Activated CD4-positive, alpha-beta T cell treated with anti-CD3 and anti-CD28 coated beads, Interleukin-2, amount 10 ng/mL, durations not matched to agents 24 days and 14 days (primary cell): ENCODE data around the gene FAHD2A. TPM values are rescaled to one million over a fixed set of nuclear protein-coding genes. Genes with fewer than 3 reads are reported as not detected.

Experiments used
- DNase-seq: peaks from one replicate; pipeline ENCODE4 v3.0.0; 2022
- H3K27ac Mint-ChIP-seq: one replicate; pipeline ENCODE4 v1.8.0; 2022; ENCODE audit warnings: mild to moderate bottlenecking, mixed read lengths
- H3K27me3 Mint-ChIP-seq: one replicate; pipeline ENCODE4 v1.8.0; 2022; ENCODE audit warnings: mixed read lengths
- H3K36me3 Mint-ChIP-seq: one replicate; pipeline ENCODE4 v1.8.0; 2022; ENCODE audit warnings: low read depth, mild to moderate bottlenecking, mixed read lengths
- H3K4me1 Mint-ChIP-seq: one replicate; pipeline ENCODE4 v1.8.0; 2021; ENCODE audit warnings: mixed read lengths
- H3K4me3 Mint-ChIP-seq: one replicate; pipeline ENCODE4 v1.8.0; 2022; ENCODE audit warnings: mild to moderate bottlenecking, moderate library complexity, mixed read lengths
- H3K9me3 Mint-ChIP-seq: one replicate; pipeline ENCODE4 v1.8.0; 2021; ENCODE audit warnings: mixed read lengths
- intact Hi-C: fragments of 100-400 bp; cut with micrococcal nuclease; formaldehyde crosslinking; loops from one replicate; pipeline ENCODE4 v1.15.1; 2023
- total RNA-seq: library from RNA; stranded (reverse); gene quantifications from 2 replicates; pipeline ENCODE4 v1.2.3, GENCODE V29; 2022

The FAHD2A gene
- total RNA-seq, 1 donor from 2014 or later = 35.8 TPM

GRCh38 chr2:95381212-95382191, 21.0 kb upstream of the FAHD2A start:
- no peaks in the 10 kb centered on the region for H3K27me3 Mint-ChIP-seq
- intact Hi-C loops = no loop called here
- H3K27ac Mint-ChIP-seq = no peak overlapping the region
- no peaks in the 10 kb centered on the region for H3K36me3 Mint-ChIP-seq
- no peaks in the 10 kb centered on the region for H3K4me1 Mint-ChIP-seq
- no peak for DNase-seq
- H3K4me3 Mint-ChIP-seq = no peak overlapping the region
- H3K9me3 Mint-ChIP-seq = no peaks in the 10 kb centered on the region

DNA sequence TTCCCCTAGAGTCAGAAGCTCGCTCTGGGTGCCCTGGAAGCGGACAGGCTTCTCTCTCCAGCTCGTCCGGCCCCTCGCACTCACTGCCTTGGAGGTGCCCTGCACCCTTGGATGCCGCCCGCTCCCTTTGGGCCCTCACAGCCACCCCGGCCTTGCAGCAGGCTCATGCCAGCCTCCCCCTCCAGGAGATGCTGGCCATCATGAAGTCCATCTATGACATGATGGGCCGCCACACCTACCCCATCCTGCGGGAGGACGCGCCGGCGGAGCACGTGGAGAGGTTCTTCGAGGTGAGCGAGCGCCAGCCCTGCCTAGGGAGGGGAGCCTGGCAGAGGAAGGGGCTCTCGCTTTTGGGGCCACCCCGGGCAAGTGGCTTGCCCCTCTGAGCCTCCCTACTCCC, 20.3 kb upstream of the FAHD2A start:
- intact Hi-C loops = no loop called here
- H3K36me3 Mint-ChIP-seq = no peaks in the 10 kb centered on the region
- H3K4me3 Mint-ChIP-seq = no peak overlapping the region

GRCh38 chr2:95382686-95383634, 19.5 kb upstream of the FAHD2A start:
- Mint-ChIP-seq H3K9me3 (no peaks in the 10 kb centered on the region), H3K4me1 (no peaks in the 10 kb centered on the region), H3K4me3 (no peak overlapping the region), H3K27me3 (no peaks in the 10 kb centered on the region), H3K27ac (no peak overlapping the region), H3K36me3 (no peaks in the 10 kb centered on the region)
- intact Hi-C loops = no loop called here
- DNase-seq = no peak

More for the DNA sequence above, 20.3 kb upstream of the FAHD2A start:
- H3K27me3 Mint-ChIP-seq = no peaks in the 10 kb centered on the region
- H3K27ac Mint-ChIP-seq = no peak overlapping the region
- H3K4me1 Mint-ChIP-seq = no peaks in the 10 kb centered on the region
- no peaks in the 10 kb centered on the region for H3K9me3 Mint-ChIP-seq
- no peak for DNase-seq

GRCh38 chr2:95383635-95384027, 18.9 kb upstream of the FAHD2A start:
- intact Hi-C loops = no loop called here
- H3K9me3 Mint-ChIP-seq = no peaks in the 10 kb centered on the region
- H3K36me3 Mint-ChIP-seq = no peaks in the 10 kb centered on the region
- no peak overlapping the region for H3K27ac Mint-ChIP-seq
- H3K4me1 Mint-ChIP-seq = no peaks in the 10 kb centered on the region
- H3K4me3 Mint-ChIP-seq = no peak overlapping the region
- no peaks in the 10 kb centered on the region for H3K27me3 Mint-ChIP-seq
- no peak for DNase-seq

GRCh38 chr2:95384854-95385569, 17.5 kb upstream of the FAHD2A start:
- Mint-ChIP-seq H3K4me1 (peaks cover 4% of the 10 kb centered on the region), H3K27ac (no peak overlapping the region), H3K36me3 (no peaks in the 10 kb centered on the region), H3K9me3 (no peaks in the 10 kb centered on the region), H3K27me3 (no peaks in the 10 kb centered on the region), H3K4me3 (no peak overlapping the region)
- DNase-seq = no peak
- intact Hi-C loops = no loop called here

DNA sequence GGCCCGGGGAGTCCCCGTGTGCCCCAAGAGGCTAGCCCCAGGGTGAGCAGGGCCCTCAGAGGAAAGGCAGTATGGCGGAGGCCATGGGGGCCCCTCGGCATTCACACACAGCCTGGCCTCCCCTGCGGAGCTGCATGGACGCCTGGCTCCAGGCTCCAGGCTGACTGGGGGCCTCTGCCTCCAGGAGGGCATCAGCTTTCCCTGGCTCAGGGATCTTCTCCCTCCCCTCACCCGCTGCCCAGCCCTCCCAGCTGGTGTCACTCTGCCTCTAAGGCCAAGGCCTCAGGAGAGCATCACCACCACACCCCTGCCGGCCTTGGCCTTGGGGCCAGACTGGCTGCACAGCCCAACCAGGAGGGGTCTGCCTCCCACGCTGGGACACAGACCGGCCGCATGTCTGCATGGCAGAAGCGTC, 16.9 kb upstream of the FAHD2A start:
- H3K9me3 Mint-ChIP-seq = no peaks in the 10 kb centered on the region
- H3K4me1 Mint-ChIP-seq = peaks cover 4% of the 10 kb centered on the region
- intact Hi-C loops = no loop called here
- H3K36me3 Mint-ChIP-seq = no peaks in the 10 kb centered on the region
- no peak overlapping the region for H3K27ac Mint-ChIP-seq
- no peak overlapping the region for H3K4me3 Mint-ChIP-seq
- no peaks in the 10 kb centered on the region for H3K27me3 Mint-ChIP-seq
- no peak for DNase-seq

DNA sequence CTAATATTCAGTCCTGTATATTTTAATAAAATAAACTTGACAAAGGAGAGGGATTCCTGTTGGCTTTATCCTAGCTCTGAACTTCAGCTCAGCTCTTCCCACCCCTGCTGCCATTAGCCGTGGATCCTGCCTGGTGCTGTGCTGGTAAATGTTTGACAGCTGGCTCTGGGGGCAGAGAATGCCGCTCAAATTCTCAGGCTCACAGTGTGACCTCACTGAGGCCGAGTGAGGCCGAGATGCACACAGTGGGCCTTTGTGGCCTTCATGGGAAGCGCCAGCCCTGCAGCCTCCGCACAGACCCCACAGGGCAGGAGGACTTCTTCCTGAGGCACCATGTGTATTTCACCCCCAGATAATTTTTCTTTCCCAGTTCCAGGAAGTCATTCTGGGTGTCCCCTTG, 16.5 kb upstream of the FAHD2A start:
- no peaks in the 10 kb centered on the region for H3K27me3 Mint-ChIP-seq
- peaks cover 4% of the 10 kb centered on the region for H3K4me1 Mint-ChIP-seq
- no peaks in the 10 kb centered on the region for H3K9me3 Mint-ChIP-seq
- no peaks in the 10 kb centered on the region for H3K36me3 Mint-ChIP-seq
- intact Hi-C loops = no loop called here
- DNase-seq = no peak
- H3K4me3 Mint-ChIP-seq = no peak overlapping the region
- H3K27ac Mint-ChIP-seq = no peak overlapping the region

DNA sequence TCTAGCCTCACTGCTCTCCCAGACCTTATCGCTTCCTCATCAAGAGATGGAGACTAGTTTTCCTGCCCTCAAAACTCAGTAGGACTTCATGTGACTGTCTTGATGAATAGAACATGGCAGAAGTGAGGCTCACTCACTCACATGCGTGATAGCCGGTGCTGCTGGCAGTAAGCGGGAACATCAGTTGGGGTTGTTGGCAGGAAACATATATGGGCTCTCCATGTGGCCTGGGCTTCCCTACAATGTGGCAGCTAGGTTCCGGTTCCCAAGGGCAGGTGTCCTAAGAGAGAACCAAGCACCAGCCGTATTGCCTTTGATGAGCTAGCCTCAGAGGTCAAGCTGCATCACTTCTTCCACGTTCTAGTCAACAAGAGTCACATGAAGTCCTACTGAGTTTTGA, 15.2 kb upstream of the FAHD2A start:
- no peaks in the 10 kb centered on the region for H3K9me3 Mint-ChIP-seq
- no peak overlapping the region for H3K27ac Mint-ChIP-seq
- intact Hi-C loops = no loop called here
- H3K4me1 Mint-ChIP-seq = peaks cover 4% of the 10 kb centered on the region
- no peak overlapping the region for H3K4me3 Mint-ChIP-seq
- no peak for DNase-seq
- H3K36me3 Mint-ChIP-seq = no peaks in the 10 kb centered on the region
- no peaks in the 10 kb centered on the region for H3K27me3 Mint-ChIP-seq

GRCh38 chr2:95388091-95388692, 14.3 kb upstream of the FAHD2A start:
- Mint-ChIP-seq H3K4me3 (no peak overlapping the region), H3K27ac (no peak overlapping the region), H3K27me3 (no peaks in the 10 kb centered on the region), H3K36me3 (no peaks in the 10 kb centered on the region), H3K4me1 (peaks cover 4% of the 10 kb centered on the region), H3K9me3 (no peaks in the 10 kb centered on the region)
- no peak for DNase-seq
- intact Hi-C loops = loop anchor here (2.0 kb wide), 1 partner anchor 341 kb away; no protein-coding TSS in a partner anchor

DNA sequence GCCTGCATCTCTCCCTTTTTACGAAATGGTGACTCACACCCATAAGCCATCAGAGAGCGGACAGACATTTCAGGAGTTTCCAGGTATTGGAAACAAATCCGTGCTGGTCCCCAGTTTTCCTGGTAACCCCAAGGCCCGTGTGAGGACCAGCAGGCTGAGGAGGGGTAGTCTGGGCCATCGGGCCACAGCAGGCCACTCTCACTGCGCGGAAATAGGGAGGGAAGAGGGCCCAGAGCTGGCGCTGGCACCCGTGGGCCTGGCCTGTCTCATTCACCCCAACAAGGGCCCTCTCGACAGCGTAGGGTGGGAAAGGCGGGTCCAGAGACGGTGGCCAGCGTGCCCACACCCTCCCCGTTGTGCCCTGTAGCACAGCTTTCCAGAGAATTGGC, 13.7 kb upstream of the FAHD2A start:
- H3K4me3 Mint-ChIP-seq = no peak overlapping the region

DNA sequence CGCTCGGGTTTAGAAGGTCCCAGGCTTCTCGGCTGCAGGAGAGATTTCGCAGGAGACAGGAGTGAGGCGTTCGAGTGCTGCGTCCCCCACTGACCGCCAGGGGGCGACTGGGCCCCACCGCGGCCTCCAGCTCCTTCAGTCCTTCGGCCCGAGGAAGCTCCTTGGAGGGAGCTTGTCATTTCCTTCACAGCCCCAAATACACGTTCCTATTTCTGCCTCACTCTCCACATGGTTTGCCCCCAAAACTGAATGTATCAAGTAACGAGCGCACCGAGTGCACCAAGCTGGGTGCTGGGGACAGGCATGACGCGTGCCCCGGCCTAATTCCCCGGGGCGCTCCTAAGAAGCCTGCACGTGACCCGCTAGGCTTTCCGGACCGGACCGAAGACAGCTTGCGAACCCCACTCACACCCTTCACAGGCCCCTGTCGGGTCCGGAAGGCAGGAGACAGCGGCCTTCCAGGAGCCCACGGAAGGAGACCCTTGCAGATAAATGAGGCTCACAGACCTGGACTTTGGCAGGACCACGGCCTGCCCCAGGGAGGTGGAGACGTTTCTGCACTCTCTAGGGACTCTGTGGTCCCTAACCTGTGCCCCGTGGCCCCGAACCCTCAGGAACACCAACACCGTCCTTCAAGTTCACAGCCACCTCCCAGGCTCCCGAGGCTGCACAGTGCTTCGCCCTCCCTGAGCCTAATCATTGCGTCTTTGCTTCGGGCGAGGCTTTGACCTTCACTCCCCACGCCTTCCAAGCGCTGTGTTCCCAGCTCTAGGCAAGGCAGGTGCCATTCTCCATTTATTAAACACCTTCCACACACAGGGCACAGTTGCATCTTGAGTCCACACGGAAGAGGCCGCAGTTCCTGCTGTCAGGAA, 13.0 kb upstream of the FAHD2A start:
- peak; percentile 87 for DNase-seq
- intact Hi-C loops = loop anchor here (2.0 kb wide), 1 partner anchor 339 kb away; no protein-coding TSS in a partner anchor
- Mint-ChIP-seq H3K27ac (no peak overlapping the region), H3K9me3 (no peaks in the 10 kb centered on the region), H3K36me3 (no peaks in the 10 kb centered on the region), H3K27me3 (no peaks in the 10 kb centered on the region), H3K4me3 (no peak overlapping the region), H3K4me1 (peaks cover 4% of the 10 kb centered on the region)

More for the DNA sequence above, 13.7 kb upstream of the FAHD2A start:
- Mint-ChIP-seq H3K4me1 (peaks cover 4% of the 10 kb centered on the region), H3K27me3 (no peaks in the 10 kb centered on the region), H3K36me3 (no peaks in the 10 kb centered on the region), H3K27ac (no peak overlapping the region), H3K9me3 (no peaks in the 10 kb centered on the region)
- intact Hi-C loops = loop anchor here (2.0 kb wide), 1 partner anchor 340 kb away; no protein-coding TSS in a partner anchor
- DNase-seq = no peak

DNA sequence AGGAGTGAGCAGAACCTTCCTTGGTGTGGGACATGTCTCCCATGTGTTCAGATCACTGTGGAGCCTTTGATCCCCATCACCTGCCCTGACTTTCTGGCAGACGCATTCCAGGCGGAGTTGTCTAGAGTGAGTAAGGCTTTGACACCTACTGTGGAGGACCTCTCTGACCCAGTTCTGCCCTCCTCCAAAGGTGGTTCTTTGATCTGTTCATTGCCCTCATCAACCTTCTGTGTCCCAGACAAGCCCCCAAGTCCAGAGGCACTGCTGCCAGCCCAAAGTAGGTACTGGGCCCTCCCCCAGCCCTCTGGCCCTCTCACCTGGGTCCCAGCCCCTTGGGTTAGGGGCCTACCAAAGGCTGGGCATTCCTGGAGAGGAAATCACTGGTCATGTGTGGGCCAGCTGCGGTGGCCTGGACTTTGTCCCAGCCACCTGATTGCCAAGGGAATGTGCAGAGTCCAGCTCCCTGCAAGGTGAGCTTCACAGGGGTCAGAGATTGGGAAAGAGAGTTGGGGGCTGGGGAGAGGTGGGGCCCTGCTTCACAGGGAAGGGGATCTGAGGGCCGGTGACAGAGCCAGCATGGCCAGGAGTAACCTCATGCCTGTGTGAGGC, 12.1 kb upstream of the FAHD2A start:
- H3K4me1 Mint-ChIP-seq = peaks cover 4% of the 10 kb centered on the region
- no peaks in the 10 kb centered on the region for H3K9me3 Mint-ChIP-seq
- H3K36me3 Mint-ChIP-seq = no peaks in the 10 kb centered on the region
- no peaks in the 10 kb centered on the region for H3K27me3 Mint-ChIP-seq
- H3K27ac Mint-ChIP-seq = no peak overlapping the region
- no peak overlapping the region for H3K4me3 Mint-ChIP-seq
- DNase-seq = no peak
- intact Hi-C loops = no loop called here
